Fibroblast of villous mesenchyme (primary cell): ENCODE measurements around the gene ERGIC2. TPM values are rescaled to one million over a fixed set of nuclear protein-coding genes. Genes with fewer than 3 reads are reported as not detected.

Experiments used
- DNase-seq: peaks from one replicate; pipeline ENCODE4 v3.0.0-alpha.2; 2010; ENCODE audit warnings: low read depth
- H3K4me3 ChIP-seq: 2 replicates; pipeline ENCODE4 v1.5.1; 2011; ENCODE audit warnings: low read depth, mild to moderate bottlenecking, low read length
- CTCF ChIP-seq: IDR thresholded peaks from 2 replicates; pipeline ENCODE4 v1.5.1; 2012; ENCODE audit warnings: low read depth, mild to moderate bottlenecking, low read length; ENCODE audit not compliant: insufficient read depth
- total RNA-seq: library from RNA; depleted of rRNA; stranded (reverse); fragments of >200 nt; gene quantifications from 2 replicates; pipeline ENCODE4 v1.2.3, GENCODE V29; 2012

ERGIC2 gene
- total RNA-seq, 1 donor = 90.7 TPM

DNA sequence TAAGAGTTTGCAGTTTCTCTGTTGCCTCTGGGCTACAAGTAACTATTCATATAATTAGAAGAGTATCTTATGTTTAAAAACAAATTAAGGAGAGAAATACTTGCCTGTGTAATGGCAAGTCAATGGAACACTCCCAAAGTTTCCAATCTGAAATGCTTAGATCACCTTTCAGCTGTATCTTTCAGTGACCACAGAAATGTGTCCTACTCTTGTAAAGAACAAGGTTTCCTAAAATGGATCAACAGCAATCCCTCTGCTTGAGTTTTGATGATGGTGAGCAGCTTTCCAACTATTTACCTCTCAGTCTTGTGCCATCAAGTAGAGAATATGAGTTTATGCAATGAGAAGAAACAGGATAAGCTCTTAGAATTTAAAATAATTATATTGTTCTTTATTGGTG lies 92.9 kb downstream of the ERGIC2 start:
- no peak for TF ChIP-seq CTCF
- no peak for DNase-seq
- no peak overlapping the region for H3K4me3 ChIP-seq

- no peak for DNase-seq
- H3K4me3 ChIP-seq = no peak overlapping the region
- TF ChIP-seq CTCF = no peak
Observed at GRCh38 chr12:29287622-29288021, 93.3 kb downstream of the ERGIC2 start.

Other genes starting within 250 kb of the ERGIC2 start
- 5.6 and 8.7 TPM in 2 replicates for gene FAR2, start 231.9 kb downstream of the ERGIC2 start, total RNA-seq
- gene OVCH1, start 116.5 kb upstream of the ERGIC2 start, total RNA-seq = under 0.01 TPM in 2 replicates